Choroid plexus epithelial cell (primary cell): ENCODE results near the gene RUFY3.

Experiments
- DNase-seq: peaks from one replicate; pipeline ENCODE4 v3.0.0-alpha.2; 2010; ENCODE audit warnings: low read depth
- H3K4me3 ChIP-seq: 2 replicates; pipeline ENCODE4 v1.5.1; 2011; ENCODE audit warnings: low read depth, mild to moderate bottlenecking, control low read depth, low read length, moderate library complexity
- CTCF ChIP-seq: conservative IDR thresholded peaks from 2 replicates; pipeline ENCODE4 v1.5.1; 2011; ENCODE audit warnings: low read depth, mild to moderate bottlenecking, control low read depth, inconsistent platforms, low read length, moderate library complexity

Gene RUFY3

GRCh38 chr4:70706044-70706461, 15.7 kb upstream of the RUFY3 start:
- no peak for TF ChIP-seq CTCF
- H3K4me3 ChIP-seq: peak overlapping the region; percentile 77
- DNase-seq: peak; percentile 39

- DNase-seq: no peak
- TF ChIP-seq CTCF: no peak
- peak overlapping the region; percentile 77 for H3K4me3 ChIP-seq
These were observed 15.2 kb upstream of the RUFY3 start for GRCh38 chr4:70706516-70706915.

GRCh38 chr4:70709611-70710205, 12.1 kb upstream of the RUFY3 start:
- no peak for TF ChIP-seq CTCF
- DNase-seq: no peak
- H3K4me3 ChIP-seq: no peak overlapping the region

- no peak for TF ChIP-seq CTCF
- no peak for DNase-seq
- no peak overlapping the region for H3K4me3 ChIP-seq
These were observed 10.2 kb upstream of the RUFY3 start for GRCh38 chr4:70711599-70711998.

GRCh38 chr4:70712150-70712549, 9.6 kb upstream of the RUFY3 start:
- no peak for DNase-seq
- TF ChIP-seq CTCF: no peak

GRCh38 chr4:70712604-70713452, 8.9 kb upstream of the RUFY3 start:
- no peak for DNase-seq
- no peak for TF ChIP-seq CTCF
- H3K4me3 ChIP-seq: no peak overlapping the region

More at GRCh38 chr4:70712150-70712549, 9.6 kb upstream of the RUFY3 start:
- H3K4me3 ChIP-seq: no peak overlapping the region
